Loucy (cell line): ENCODE measurements around the gene OR4S1.

ENCODE experiments used
- H2AFZ ChIP-seq: fragments of 200-600 bp; sonication (generic); 2 replicates; pipeline ENCODE4 v1.6.0; 2016; ENCODE audit warnings: antibody characterized with exemption, mild to moderate bottlenecking, low read length, moderate library complexity
- H3F3A ChIP-seq: fragments of 200-600 bp; 2 replicates; pipeline ENCODE4 v1.6.0; 2016; ENCODE audit warnings: antibody characterized with exemption, low read depth, mild to moderate bottlenecking
- H3K27me3 ChIP-seq: fragments of 200-600 bp; sonication (generic); 2 replicates; pipeline ENCODE4 v1.6.1; 2014; ENCODE audit warnings: low read length, mild to moderate bottlenecking; ENCODE audit not compliant: insufficient read depth, poor library complexity, severe bottlenecking
- H3K36me3 ChIP-seq: fragments of 200-600 bp; sonication (generic); 2 replicates; pipeline ENCODE4 v1.6.1; 2016; ENCODE audit warnings: low read length; ENCODE audit not compliant: insufficient read depth
- H3K4me1 ChIP-seq: fragments of 200-600 bp; sonication (generic); 2 replicates; pipeline ENCODE4 v1.5.1; 2014; ENCODE audit warnings: low read length, mild to moderate bottlenecking; ENCODE audit not compliant: insufficient read depth, poor library complexity, severe bottlenecking
- H3K4me2 ChIP-seq: fragments of 200-600 bp; sonication (generic); 2 replicates; pipeline ENCODE4 v1.6.0; 2014; ENCODE audit warnings: antibody characterized with exemption, low read length, low read depth, mild to moderate bottlenecking; ENCODE audit not compliant: poor library complexity, severe bottlenecking
- H3K4me3 ChIP-seq: fragments of 200-600 bp; sonication (generic); 2 replicates; pipeline ENCODE4 v1.5.1; 2014; ENCODE audit warnings: low read length, mild to moderate bottlenecking, mixed read lengths; ENCODE audit not compliant: poor library complexity, severe bottlenecking
- H3K79me2 ChIP-seq: fragments of 200-600 bp; sonication (generic); 2 replicates; pipeline ENCODE4 v1.6.1; 2014; ENCODE audit warnings: low read length; ENCODE audit not compliant: insufficient read depth
- H3K9ac ChIP-seq: fragments of 200-600 bp; sonication (generic); 2 replicates; pipeline ENCODE4 v1.6.0; 2014; ENCODE audit warnings: mild to moderate bottlenecking, low read depth, low read length, moderate library complexity; ENCODE audit not compliant: poor library complexity, severe bottlenecking
- H3K9me2 ChIP-seq: fragments of 200-600 bp; sonication (generic); replicated peaks from 2 replicates; pipeline ENCODE4 v1.6.1; 2016; ENCODE audit warnings: low read depth, low read length, mixed read lengths
- H3K9me3 ChIP-seq: fragments of 200-600 bp; sonication (generic); 2 replicates; pipeline ENCODE4 v1.6.1; 2014; ENCODE audit warnings: mild to moderate bottlenecking, antibody characterized with exemption, low read length, low read depth; ENCODE audit not compliant: insufficient read depth
- H4K20me1 ChIP-seq: fragments of 200-600 bp; sonication (generic); 2 replicates; pipeline ENCODE4 v1.6.0; 2014; ENCODE audit warnings: antibody characterized with exemption, low read length, mild to moderate bottlenecking; ENCODE audit not compliant: insufficient read depth, poor library complexity, severe bottlenecking
- CTCF ChIP-seq: fragments of 200-600 bp; sonication (generic); conservative IDR thresholded peaks from 2 replicates; pipeline ENCODE4 v1.5.1; 2014; ENCODE audit warnings: mild to moderate bottlenecking, antibody characterized with exemption, low read length
- EZH2phosphoT487 ChIP-seq: fragments of 200-600 bp; IDR thresholded peaks from 2 replicates; pipeline ENCODE4 v1.6.1; 2018; ENCODE audit warnings: antibody characterized with exemption, mild to moderate bottlenecking, moderate library complexity, borderline replicate concordance

Gene OR4S1

GRCh38 chr11:48305923-48306322 is at the start of gene OR4S1:
TSS of gene OR4S1 (plus strand) at chr11:48306223. CDS start at chr11:48306223, 0 bp downstream.
- Histone ChIP-seq H3K27me3 (no peaks in the 10 kb centered on the region), H2AFZ (no peak within 1 kb of the TSS), H3K9me3 (no peaks in the 10 kb centered on the region), H3K4me3 (no peak within 1 kb of the TSS), H3F3A (no peaks in the 10 kb centered on the region), H3K9ac (no peak within 1 kb of the TSS), H3K4me2 (no peak within 1 kb of the TSS), H3K79me2 (no peaks in the 10 kb centered on the region), H3K9me2 (no peaks in the 10 kb centered on the region), H3K4me1 (no peaks in the 10 kb centered on the region), H4K20me1 (no peaks in the 10 kb centered on the region), H3K36me3 (no peaks in the 10 kb centered on the region)
- no peak for TF ChIP-seq EZH2phosphoT487
- no peak for TF ChIP-seq CTCF

GRCh38 chr11:48261600-48261999 is 44.4 kb upstream of the OR4S1 start:
- Histone ChIP-seq H3K27me3 (no peaks in the 10 kb centered on the region), H3K9me2 (no peaks in the 10 kb centered on the region)

GRCh38 chr11:48263423-48263911 is 42.6 kb upstream of the OR4S1 start, which contains the start of gene OR4X1:
TSS of gene OR4X1 (plus strand) at chr11:48263861. CDS start at chr11:48263861, 0 bp downstream.
- Histone ChIP-seq H3K36me3 (no peaks in the 10 kb centered on the region), H3K4me1 (no peaks in the 10 kb centered on the region), H3K4me3 (no peak within 1 kb of the TSS), H3F3A (no peaks in the 10 kb centered on the region), H3K27me3 (no peaks in the 10 kb centered on the region), H3K9me2 (no peaks in the 10 kb centered on the region), H3K79me2 (no peaks in the 10 kb centered on the region), H3K9me3 (no peaks in the 10 kb centered on the region), H2AFZ (no peak within 1 kb of the TSS), H4K20me1 (no peaks in the 10 kb centered on the region), H3K9ac (no peak within 1 kb of the TSS), H3K4me2 (no peak within 1 kb of the TSS)
- no peak for TF ChIP-seq EZH2phosphoT487
- no peak for TF ChIP-seq CTCF

More at GRCh38 chr11:48261600-48261999, 44.4 kb upstream of the OR4S1 start:
- Histone ChIP-seq H3K36me3 (no peaks in the 10 kb centered on the region), H3K4me1 (no peaks in the 10 kb centered on the region), H3K79me2 (no peaks in the 10 kb centered on the region), H3F3A (no peaks in the 10 kb centered on the region), H3K9ac (no peak overlapping the region), H4K20me1 (no peaks in the 10 kb centered on the region), H2AFZ (no peak overlapping the region), H3K4me3 (no peak overlapping the region), H3K9me3 (no peaks in the 10 kb centered on the region), H3K4me2 (no peak overlapping the region)
- no peak for TF ChIP-seq EZH2phosphoT487

- Histone ChIP-seq H3K36me3 (no peaks in the 10 kb centered on the region), H3K4me2 (no peak overlapping the region), H2AFZ (no peak overlapping the region), H3K27me3 (no peaks in the 10 kb centered on the region), H3K9me2 (no peaks in the 10 kb centered on the region), H3K4me1 (no peaks in the 10 kb centered on the region), H3K9ac (no peak overlapping the region), H3K4me3 (no peak overlapping the region), H3F3A (no peaks in the 10 kb centered on the region), H4K20me1 (no peaks in the 10 kb centered on the region), H3K9me3 (no peaks in the 10 kb centered on the region), H3K79me2 (no peaks in the 10 kb centered on the region)
- TF ChIP-seq CTCF (no peak), EZH2phosphoT487 (no peak)
Measured at GRCh38 chr11:48270621-48271020, 35.4 kb upstream of the OR4S1 start.
